ENCODE results near the gene FCHSD1.

Gene FCHSD1

DNA sequence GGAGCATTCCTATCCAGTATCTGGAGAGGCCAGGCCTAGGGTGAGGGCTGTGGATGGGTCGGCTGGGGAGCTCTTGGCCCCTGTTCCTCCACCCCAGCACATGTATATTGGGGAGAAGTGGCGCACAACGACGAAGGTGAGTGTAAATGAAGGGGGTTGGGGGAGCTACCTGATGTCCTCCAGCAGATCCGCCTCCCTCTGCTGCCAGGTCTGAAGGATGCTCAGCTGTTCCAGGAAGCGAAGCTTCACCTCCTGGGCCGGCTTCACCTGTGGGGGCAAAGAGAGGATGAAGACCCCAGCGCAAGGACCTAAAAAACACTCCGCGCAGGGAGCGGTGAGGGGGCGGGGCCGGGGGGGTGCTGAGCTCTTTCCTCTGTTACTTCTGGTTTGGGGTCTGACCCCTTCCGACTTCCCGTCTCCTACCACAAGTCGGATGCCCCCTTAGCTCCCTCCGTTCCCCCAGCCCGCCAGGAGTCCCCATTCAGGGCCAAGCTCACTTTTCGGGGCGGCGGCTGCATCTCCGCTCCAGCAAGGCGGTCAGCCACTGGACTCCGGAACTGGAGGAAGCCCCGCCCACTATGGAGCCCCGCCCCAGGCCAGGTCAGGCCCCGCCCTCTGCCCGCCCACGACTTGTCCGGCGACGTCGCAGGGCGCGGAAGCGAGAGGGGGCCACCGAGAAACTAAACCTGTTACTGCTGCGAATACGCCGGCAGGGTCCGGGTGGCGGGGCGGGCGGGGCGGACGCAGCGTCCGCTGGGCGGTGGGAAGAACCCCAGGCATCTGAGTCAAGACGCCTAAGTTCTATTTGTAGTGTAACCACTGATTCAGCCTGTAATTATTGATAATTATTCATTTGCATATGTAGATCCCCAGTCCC, at the start of gene FCHSD1:
Gene FCHSD1 (minus strand): TSS at position 568 of the 877 bp plus-strand sequence. CDS start 50 bp downstream, at position 518.
- peak within 1 kb of the TSS; percentile 81 for H3K4me3 ChIP-seq (ENCODE audit: low read depth, low read length)
- TF ChIP-seq, protein P1, sequence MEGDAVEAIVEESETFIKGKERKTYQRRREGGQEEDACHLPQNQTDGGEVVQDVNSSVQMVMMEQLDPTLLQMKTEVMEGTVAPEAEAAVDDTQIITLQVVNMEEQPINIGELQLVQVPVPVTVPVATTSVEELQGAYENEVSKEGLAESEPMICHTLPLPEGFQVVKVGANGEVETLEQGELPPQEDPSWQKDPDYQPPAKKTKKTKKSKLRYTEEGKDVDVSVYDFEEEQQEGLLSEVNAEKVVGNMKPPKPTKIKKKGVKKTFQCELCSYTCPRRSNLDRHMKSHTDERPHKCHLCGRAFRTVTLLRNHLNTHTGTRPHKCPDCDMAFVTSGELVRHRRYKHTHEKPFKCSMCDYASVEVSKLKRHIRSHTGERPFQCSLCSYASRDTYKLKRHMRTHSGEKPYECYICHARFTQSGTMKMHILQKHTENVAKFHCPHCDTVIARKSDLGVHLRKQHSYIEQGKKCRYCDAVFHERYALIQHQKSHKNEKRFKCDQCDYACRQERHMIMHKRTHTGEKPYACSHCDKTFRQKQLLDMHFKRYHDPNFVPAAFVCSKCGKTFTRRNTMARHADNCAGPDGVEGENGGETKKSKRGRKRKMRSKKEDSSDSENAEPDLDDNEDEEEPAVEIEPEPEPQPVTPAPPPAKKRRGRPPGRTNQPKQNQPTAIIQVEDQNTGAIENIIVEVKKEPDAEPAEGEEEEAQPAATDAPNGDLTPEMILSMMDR (IDR thresholded peaks at IDR 0.05; ENCODE audit: low read depth, low read length) = no peak

DNA sequence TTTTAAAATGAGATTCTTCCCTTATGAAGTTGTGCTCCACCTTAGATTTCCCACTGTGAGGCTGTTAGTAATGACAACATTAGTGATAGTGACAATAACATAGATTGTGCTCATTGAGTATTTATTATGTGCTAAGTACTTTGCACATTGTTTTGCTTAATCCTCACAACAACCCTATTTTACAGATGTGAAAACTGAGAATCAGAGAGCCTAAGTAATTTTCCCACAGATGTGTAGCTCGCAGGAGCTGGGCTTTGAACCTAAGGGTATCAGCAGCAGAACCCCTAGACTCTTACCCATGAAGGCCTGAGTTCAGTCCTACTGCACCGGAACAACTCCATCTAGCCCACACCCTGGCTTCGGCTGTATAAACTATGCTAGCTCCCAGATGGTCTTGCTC, 46.4 kb upstream of the FCHSD1 start:
- H3K4me3 ChIP-seq (ENCODE audit: low read depth, low read length) = no peak overlapping the region
- TF ChIP-seq, protein P1 (IDR thresholded peaks at IDR 0.05; ENCODE audit: low read depth, low read length) = no peak

DNA sequence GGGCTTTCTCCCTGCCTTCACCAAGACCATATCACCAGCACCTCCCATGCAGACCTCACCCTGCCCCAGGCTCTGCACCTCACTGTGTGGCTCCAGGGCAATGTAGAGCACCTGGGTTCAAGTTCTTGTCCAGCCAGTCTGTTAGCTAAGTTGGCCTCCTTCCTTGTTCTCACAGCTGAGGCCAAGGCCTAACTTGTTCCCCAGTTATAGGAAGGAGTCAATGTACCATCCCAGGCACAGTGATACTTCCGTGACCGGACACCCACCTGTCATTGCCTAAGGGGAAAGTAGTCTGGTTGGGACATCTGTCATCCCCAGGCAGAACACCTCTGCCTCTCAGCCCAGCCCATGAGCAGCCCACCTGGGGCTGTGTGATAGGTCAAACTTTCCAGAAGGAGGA, 45.2 kb upstream of the FCHSD1 start:
- no peak overlapping the region for H3K4me3 ChIP-seq (ENCODE audit: low read depth, low read length)
- TF ChIP-seq, protein P1 (IDR thresholded peaks at IDR 0.05; ENCODE audit: low read depth, low read length) = no peak

DNA sequence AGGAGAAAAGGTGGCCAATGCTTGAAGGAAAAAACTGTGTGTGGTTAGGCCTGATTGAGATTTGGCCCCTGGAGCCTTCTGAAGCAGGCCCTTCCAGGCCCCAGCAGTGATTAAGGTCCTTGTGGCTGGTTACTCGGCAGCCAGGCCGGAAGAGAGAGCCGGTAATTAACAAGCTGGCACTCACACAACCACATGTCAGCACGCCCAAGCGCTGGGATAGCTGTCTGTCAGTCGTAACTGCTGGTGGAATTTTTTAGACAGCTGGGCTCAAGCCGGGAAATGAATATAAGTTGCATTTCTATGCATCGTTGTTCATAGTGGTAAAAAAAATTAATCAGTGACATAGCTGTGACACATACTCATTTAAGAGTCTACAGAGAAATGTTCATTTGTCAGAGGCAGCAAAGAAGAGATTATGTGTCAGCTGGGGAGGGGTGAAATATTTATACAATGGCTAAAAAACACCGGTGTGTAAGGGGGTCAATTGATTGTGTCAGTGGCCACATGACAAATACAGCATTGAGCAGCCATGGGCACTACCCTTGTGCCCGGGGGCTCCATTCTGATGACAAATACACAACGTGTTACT, 44.5 kb upstream of the FCHSD1 start:
- TF ChIP-seq, protein P1 (IDR thresholded peaks at IDR 0.05; ENCODE audit: low read depth, low read length) = no peak
- H3K4me3 ChIP-seq (ENCODE audit: low read depth, low read length) = no peak overlapping the region

DNA sequence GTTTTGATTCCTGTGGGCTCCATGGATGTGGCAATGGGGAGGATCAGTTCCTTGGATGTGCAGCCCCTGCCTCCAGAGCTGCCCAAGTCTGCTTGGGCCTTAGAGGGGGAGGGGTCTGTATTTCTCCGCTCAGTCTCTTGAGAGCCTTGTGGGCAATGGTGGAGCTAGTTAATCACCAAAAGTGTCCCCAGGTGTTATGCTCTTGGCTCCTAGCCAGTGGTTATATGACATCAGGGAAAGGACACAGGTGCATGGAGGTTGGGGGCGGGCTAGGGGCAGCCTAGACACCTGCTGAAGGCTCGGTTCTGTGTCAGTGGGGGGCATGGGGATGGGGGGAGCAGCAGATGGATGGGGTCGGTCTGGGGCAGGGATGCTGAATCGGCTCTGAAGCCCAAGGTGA, 43.3 kb upstream of the FCHSD1 start:
- H3K4me3 ChIP-seq (ENCODE audit: low read depth, low read length) = no peak overlapping the region
- TF ChIP-seq, protein P1 (IDR thresholded peaks at IDR 0.05; ENCODE audit: low read depth, low read length) = no peak

DNA sequence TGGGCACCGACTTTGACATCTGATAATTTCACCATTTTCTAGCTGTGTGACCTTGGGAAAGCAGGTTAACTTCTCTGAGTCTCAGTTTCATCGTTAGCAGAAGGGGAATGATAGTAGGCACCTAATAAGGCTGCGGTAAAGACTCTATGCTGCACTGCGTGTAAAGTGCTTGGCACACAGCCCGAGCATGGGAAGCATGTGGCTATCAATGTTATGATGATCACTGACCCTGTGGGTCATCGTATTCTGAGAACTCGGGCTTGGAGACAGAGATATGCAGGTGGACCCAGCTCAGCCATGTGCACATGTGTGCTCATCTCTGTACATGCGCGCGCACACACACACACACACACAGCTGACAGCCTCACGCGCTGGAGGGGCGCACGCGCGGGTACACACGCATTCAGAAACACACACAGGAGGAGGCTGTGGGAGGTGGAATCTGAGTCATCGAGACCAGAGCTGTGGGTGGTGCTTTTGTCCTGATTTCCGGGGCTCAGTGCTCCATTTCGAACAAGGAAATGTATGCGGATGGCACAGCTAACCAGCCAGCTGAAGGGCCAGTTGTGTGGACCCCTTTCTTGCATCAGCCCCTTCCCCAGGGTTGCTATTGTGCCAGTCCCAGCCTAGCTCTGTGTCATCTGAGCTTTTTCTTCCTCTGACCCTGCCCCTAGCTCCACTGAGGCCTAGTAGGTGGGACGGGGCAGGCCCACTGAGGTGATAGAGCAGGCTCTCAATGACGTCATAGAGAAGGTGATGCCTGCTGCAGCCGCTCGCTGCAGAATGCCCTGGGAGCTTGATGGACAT, 41.9 kb upstream of the FCHSD1 start:
- TF ChIP-seq, protein P1 (IDR thresholded peaks at IDR 0.05; ENCODE audit: low read depth, low read length) = no peak
- H3K4me3 ChIP-seq (ENCODE audit: low read depth, low read length) = no peak overlapping the region

All from WI38 (cell line).